Activated naive CD8-positive, alpha-beta T cell treated with anti-CD3 and anti-CD28 coated beads for 36 hours (primary cell): ENCODE results near the gene HAPLN2. TPM values are rescaled to one million over a fixed set of nuclear protein-coding genes. Genes with fewer than 3 reads are reported as not detected.

ENCODE experiments used
- DNase-seq: peaks from one replicate; pipeline ENCODE4 v3.0.0; 2021
- H3K27ac Mint-ChIP-seq: one replicate; pipeline ENCODE4 v1.8.0; 2022; ENCODE audit warnings: mild to moderate bottlenecking, moderate library complexity, mixed read lengths
- H3K27me3 Mint-ChIP-seq: one replicate; pipeline ENCODE4 v1.8.0; 2022; ENCODE audit warnings: mild to moderate bottlenecking, mixed read lengths
- H3K36me3 Mint-ChIP-seq: one replicate; pipeline ENCODE4 v1.8.0; 2021; ENCODE audit warnings: mild to moderate bottlenecking, mixed read lengths
- H3K4me1 Mint-ChIP-seq: one replicate; pipeline ENCODE4 v1.8.0; 2021; ENCODE audit warnings: mixed read lengths
- H3K4me3 Mint-ChIP-seq: one replicate; pipeline ENCODE4 v1.8.0; 2022; ENCODE audit warnings: mild to moderate bottlenecking, moderate library complexity, mixed read lengths
- H3K9me3 Mint-ChIP-seq: one replicate; pipeline ENCODE4 v1.8.0; 2022; ENCODE audit warnings: mixed read lengths
- total RNA-seq, 2 experiments: library from RNA; stranded (reverse); gene quantifications; one replicate each; pipeline ENCODE4 v1.2.3, GENCODE V29; 2021

Gene HAPLN2
- total RNA-seq, 2 experiments from 2014 or later, result not detected

DNA sequence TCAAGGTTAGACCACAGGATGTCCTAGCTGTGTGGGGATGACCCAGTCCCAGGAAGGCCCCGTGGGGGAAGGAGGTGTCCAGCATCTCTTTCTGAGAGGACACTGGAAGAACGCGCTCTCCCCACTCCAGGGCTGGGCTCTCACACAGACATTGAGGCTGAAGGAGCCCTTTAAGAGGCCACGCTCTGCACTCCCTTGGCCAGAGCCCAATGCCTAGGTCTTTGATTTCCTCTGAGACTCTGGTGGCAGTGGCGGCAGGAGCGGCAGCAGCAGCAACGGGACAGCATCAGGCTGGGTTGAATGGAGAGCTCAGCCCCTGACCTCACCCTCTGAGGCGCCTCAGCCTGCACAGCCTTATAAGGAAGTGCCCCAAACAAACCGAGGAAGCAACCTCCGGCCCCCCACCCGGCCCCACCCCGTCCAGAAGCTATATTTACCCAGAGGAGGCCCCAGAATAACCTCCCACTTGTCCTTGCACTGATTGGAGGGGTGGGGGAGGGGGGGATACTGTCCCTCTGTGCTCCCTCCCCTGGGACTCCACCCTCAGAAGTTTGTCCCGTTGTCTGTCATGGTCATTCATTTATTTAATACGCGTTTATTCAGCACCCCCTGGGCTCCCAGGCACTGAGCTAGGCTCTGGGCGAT, 45.7 kb downstream of the HAPLN2 start:
- H3K27ac Mint-ChIP-seq, result no peak overlapping the region
- peaks cover 21% of the 10 kb centered on the region for H3K4me1 Mint-ChIP-seq
- H3K36me3 Mint-ChIP-seq, result no peaks in the 10 kb centered on the region
- DNase-seq, result no peak
- no peaks in the 10 kb centered on the region for H3K27me3 Mint-ChIP-seq
- no peaks in the 10 kb centered on the region for H3K9me3 Mint-ChIP-seq
- no peak overlapping the region for H3K4me3 Mint-ChIP-seq

DNA sequence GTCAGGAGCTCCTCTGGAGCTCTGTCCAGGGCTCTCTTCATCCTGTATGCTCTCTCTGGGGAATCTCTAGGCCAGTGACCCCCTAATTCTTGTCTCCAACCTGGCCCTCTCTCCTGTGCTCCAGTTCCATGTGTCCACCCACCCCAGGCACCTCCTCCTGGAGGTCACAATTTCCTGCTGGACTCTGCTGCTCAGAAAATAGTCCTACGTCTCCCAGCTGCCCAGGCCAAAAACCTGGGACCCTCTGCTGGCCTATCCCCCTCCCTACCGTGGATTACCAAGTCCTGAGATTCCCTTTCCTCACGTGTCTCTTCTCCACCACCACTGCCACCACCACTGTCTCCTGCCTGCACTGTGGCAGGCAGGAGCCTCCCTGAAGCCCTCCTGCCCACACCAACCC, 46.3 kb downstream of the HAPLN2 start:
- DNase-seq, result no peak
- Mint-ChIP-seq H3K27me3 (no peaks in the 10 kb centered on the region), H3K36me3 (no peaks in the 10 kb centered on the region), H3K27ac (no peak overlapping the region), H3K4me3 (no peak overlapping the region), H3K4me1 (peaks cover 17% of the 10 kb centered on the region), H3K9me3 (no peaks in the 10 kb centered on the region)

DNA sequence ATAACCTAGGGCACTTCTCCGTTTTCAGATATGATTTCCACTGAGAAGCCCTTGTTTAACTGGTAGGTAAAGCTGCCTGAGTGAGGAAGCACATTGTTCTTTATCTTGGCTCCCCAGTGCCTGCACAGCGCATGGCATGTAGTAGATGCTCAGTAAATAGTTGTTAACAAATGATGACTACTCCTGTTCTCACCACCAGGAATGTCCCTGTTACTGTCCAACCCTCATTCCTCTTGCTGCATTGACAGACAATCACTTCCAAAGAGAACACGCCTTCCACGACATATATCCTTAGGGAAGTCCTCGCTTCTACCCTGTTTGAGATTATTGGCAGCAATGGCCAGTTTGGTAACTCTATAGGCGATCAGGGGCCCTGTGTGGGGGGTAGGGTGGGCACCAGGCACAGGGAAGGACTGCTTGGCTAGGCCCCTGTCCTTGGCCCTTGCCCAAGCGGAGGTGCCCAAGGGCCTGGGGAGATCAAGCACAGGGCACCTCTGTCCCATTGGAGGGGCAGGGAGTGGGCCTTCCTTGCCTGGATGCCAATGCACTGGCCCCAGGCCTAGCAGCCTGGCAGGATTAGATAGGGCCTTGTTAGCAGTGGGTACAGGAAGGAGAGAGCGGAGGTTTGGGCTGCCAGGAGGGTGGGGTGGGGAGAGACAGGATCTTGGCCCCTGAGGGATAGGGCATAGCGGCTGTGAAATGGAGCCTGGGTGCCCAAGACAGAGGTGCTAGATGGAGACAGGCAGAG, 47.8 kb downstream of the HAPLN2 start:
- DNase-seq, result no peak
- H3K4me3 Mint-ChIP-seq, result no peak overlapping the region
- no peaks in the 10 kb centered on the region for H3K36me3 Mint-ChIP-seq
- peaks cover 8% of the 10 kb centered on the region for H3K27me3 Mint-ChIP-seq
- H3K4me1 Mint-ChIP-seq, result peaks cover 4% of the 10 kb centered on the region
- no peaks in the 10 kb centered on the region for H3K9me3 Mint-ChIP-seq
- no peak overlapping the region for H3K27ac Mint-ChIP-seq

DNA sequence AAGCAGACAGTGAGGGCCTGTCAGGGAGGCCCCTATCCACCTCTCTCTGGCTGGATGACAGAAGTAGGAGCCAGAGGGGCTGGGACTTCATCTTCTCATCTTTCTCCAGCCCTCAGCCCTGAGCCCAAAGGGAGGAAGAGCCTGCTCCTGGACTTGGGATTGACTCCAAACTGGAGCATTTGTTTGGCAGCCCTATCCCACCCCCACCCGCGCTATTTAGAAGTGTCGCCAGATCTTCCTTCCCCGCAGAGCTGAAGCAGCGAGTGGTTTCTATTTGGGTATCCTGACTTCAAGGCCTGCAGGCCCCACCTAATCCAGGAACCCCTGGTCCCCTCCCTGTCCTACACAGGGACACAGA, 48.4 kb downstream of the HAPLN2 start:
- no peak for DNase-seq
- Mint-ChIP-seq H3K4me3 (no peak overlapping the region), H3K27ac (no peak overlapping the region), H3K4me1 (peaks cover 2% of the 10 kb centered on the region), H3K9me3 (no peaks in the 10 kb centered on the region), H3K36me3 (no peaks in the 10 kb centered on the region), H3K27me3 (peaks cover 11% of the 10 kb centered on the region)

DNA sequence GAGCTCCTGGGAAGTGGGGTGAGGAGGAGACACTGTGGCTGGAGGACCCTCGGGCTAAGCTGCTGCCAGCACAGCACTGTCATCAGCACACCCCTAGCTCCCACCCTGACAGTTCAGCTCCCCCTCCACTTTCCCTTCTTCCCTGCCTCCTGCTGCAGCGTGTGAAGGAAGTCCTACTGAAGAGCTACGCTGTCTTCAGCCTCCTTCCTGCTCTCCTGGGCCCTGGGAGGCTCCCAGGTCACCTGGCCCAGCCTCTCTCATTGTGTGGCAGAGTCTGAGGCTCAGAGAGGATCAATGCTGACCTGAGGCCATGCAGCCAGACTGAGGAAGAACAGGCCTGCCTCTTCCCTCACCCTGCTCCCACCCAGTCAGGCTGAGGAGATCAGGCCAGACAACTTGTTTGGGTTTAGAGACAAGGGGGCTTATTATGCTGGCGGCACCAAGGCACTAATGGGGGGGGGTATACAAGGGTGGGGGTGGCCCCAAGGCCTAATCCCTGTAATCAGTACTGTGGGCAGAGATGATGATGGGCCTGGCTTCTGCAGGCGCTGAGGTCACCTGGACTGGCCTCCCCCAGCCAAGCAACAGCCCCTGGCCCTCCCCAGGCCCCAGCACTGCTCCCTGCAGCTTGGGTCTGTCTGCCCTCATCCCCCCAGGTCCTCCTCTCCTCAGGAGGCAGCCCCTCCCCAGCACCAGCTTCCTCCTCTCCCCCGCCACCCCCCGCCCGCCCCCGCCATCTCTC, 48.9 kb downstream of the HAPLN2 start:
- Mint-ChIP-seq H3K4me1 (peaks cover 2% of the 10 kb centered on the region), H3K27me3 (peaks cover 11% of the 10 kb centered on the region), H3K9me3 (no peaks in the 10 kb centered on the region), H3K4me3 (no peak overlapping the region), H3K27ac (no peak overlapping the region), H3K36me3 (no peaks in the 10 kb centered on the region)
- DNase-seq, result no peak

GRCh38 chr1:156668801-156669637, 49.8 kb downstream of the HAPLN2 start:
- no peak overlapping the region for H3K27ac Mint-ChIP-seq
- H3K4me1 Mint-ChIP-seq, result peaks cover 2% of the 10 kb centered on the region
- no peaks in the 10 kb centered on the region for H3K9me3 Mint-ChIP-seq
- H3K36me3 Mint-ChIP-seq, result no peaks in the 10 kb centered on the region
- H3K4me3 Mint-ChIP-seq, result no peak overlapping the region
- peaks cover 11% of the 10 kb centered on the region for H3K27me3 Mint-ChIP-seq
- no peak for DNase-seq

DNA sequence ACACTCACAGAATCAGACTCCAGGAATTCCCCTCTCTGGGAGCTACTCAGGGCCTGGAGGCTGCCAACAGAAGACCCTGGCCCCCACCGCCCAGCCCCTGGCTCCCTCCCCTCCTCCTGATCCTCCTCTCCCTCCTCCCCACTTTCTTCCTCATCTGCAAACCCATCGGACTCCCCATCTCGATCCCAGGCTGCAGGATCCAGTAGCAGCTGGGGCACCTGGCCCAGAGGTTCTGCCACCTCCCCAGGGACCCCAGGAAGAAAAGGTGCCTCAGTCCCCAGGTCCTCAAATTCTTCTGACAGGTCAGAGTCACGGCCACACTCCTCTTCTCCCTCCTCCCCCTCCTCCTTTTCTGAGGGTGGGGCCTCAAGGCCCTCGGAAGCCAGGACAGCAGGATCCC, 50.6 kb downstream of the HAPLN2 start:
- peaks cover 16% of the 10 kb centered on the region for H3K27me3 Mint-ChIP-seq
- H3K36me3 Mint-ChIP-seq, result no peaks in the 10 kb centered on the region
- H3K4me1 Mint-ChIP-seq, result no peaks in the 10 kb centered on the region
- H3K9me3 Mint-ChIP-seq, result no peaks in the 10 kb centered on the region
- H3K27ac Mint-ChIP-seq, result no peak overlapping the region
- no peak for DNase-seq
- no peak overlapping the region for H3K4me3 Mint-ChIP-seq

DNA sequence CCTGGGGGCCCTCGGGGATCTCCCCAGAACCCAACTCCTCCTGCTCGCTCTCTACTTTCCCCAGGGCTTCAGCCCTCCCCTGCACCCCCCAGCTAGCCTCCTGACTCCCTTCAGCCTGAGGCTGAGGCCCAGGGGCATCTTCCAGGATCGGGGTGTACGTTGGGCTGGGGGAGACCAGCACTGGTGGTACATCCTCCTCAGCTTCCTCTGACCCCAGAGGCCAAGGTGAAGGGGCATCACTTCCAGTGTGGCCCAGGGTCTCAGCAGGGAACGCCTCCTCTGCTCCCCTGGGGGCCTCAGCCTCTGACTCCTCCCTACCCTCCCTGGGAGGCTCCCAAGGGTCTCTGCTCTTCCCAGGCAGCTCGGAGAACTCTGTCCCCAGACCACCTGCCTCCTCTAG, 51.1 kb downstream of the HAPLN2 start:
- Mint-ChIP-seq H3K27ac (no peak overlapping the region), H3K27me3 (peaks cover 21% of the 10 kb centered on the region), H3K9me3 (no peaks in the 10 kb centered on the region), H3K36me3 (no peaks in the 10 kb centered on the region), H3K4me1 (no peaks in the 10 kb centered on the region), H3K4me3 (no peak overlapping the region)
- DNase-seq, result no peak

- Mint-ChIP-seq H3K27me3 (peaks cover 26% of the 10 kb centered on the region), H3K9me3 (no peaks in the 10 kb centered on the region), H3K4me3 (no peak overlapping the region), H3K36me3 (no peaks in the 10 kb centered on the region), H3K4me1 (no peaks in the 10 kb centered on the region), H3K27ac (no peak overlapping the region)
- DNase-seq, result no peak
Measured at GRCh38 chr1:156670791-156671190, 51.6 kb downstream of the HAPLN2 start.

DNA sequence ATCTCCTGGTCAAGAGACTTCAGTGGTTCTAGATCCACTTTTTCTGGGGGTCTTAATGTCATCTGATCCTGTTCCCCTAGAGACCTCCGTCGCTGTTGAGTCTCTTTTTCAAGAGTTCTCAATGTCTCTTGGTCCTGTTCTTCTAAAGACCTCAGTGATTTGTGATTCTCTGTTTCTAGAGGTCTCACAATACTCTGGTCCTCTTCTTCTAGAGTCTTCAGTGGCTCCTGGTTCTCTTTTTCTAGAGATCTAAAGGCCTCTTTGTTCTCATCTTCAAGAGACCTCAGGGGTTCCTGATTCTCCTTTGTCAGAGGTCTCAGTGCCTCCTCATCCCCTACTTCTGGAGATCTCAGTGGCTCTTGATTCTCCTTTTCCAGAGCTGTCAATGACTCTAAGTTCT, 52.6 kb downstream of the HAPLN2 start:
- Mint-ChIP-seq H3K36me3 (no peaks in the 10 kb centered on the region), H3K27ac (no peak overlapping the region), H3K4me3 (no peak overlapping the region), H3K9me3 (no peaks in the 10 kb centered on the region), H3K27me3 (peaks cover 32% of the 10 kb centered on the region), H3K4me1 (no peaks in the 10 kb centered on the region)
- no peak for DNase-seq

DNA sequence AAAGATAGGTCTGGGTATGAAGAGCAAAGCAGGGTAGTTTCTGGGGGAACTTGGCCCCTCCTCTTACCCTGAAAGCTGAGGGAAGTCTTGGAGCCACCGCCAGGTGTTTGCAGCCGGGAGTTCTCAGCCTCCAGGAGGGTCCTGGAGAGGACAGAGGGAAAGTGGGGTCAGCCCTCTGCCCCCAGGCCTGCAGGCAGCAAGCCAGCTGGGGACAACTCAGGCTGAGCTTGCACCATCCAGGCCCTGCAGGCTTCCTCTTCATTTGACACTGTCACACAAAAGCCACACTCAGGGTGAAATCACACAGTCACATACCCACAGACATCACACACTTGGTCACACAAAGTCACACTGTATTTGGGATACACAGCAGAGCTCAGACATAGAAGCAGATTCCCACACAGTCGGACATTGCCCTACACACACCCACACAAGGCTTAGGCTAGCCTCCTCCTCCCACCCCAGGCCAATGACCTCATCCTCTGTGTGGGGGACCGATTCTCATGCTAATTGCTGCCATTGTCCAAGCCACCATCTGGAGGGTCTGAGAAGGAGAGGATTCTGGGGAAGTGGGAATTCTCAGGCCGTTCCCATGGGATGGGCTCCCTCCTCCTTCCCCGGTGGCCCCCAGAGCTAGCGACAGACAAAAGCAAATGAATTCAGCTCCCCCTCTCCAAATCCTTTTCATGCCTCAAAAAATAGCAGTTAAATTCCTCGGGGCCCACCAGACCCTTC, 54.3 kb downstream of the HAPLN2 start:
- Mint-ChIP-seq H3K4me1 (peaks cover 12% of the 10 kb centered on the region), H3K4me3 (no peak overlapping the region), H3K27ac (no peak overlapping the region), H3K27me3 (peaks cover 50% of the 10 kb centered on the region), H3K36me3 (no peaks in the 10 kb centered on the region), H3K9me3 (no peaks in the 10 kb centered on the region)
- DNase-seq, result no peak

Other genes starting within 250 kb of the HAPLN2 start
- 10 to 100 TPM; 25.7 to 27.8 TPM for gene MEF2D, start 118.6 kb upstream of the HAPLN2 start, total RNA-seq
- 10 to 100 TPM; 13.5 to 14.9 TPM for gene IQGAP3, start 46.9 kb upstream of the HAPLN2 start, total RNA-seq
- 10 to 100 TPM; 18.7 to 19.6 TPM for gene TTC24, start 39.7 kb upstream of the HAPLN2 start, total RNA-seq
- gene NAXE, start 27.6 kb upstream of the HAPLN2 start, total RNA-seq, result 10 to 100 TPM; 65.9 to 68.2 TPM
- 100 to 1,000 TPM; 103 TPM for gene GPATCH4, start 17.9 kb upstream of the HAPLN2 start, total RNA-seq
- gene BCAN, start 22.7 kb downstream of the HAPLN2 start, total RNA-seq, result not detected
- gene NES, start 58.0 kb downstream of the HAPLN2 start, total RNA-seq, result under 1 TPM in 1 of 2 experiments, not detected in 1; 0.04 TPM
- gene CRABP2, start 86.2 kb downstream of the HAPLN2 start, total RNA-seq, result 1 to 10 TPM; 1.2 to 1.6 TPM
- gene METTL25B, start 109.1 kb downstream of the HAPLN2 start, total RNA-seq, result 10 to 100 TPM; 24.4 to 24.9 TPM
- 10 to 100 TPM; 74.9 to 77.4 TPM for gene ISG20L2, start 109.4 kb downstream of the HAPLN2 start, total RNA-seq
- gene MRPL24, start 121.7 kb downstream of the HAPLN2 start, total RNA-seq, result 10 to 100 TPM; 85.1 to 94.6 TPM
- 100 to 1,000 TPM; 271 to 274 TPM for gene HDGF, start 132.3 kb downstream of the HAPLN2 start, total RNA-seq
- 10 to 100 TPM; 91.8 to 96.0 TPM for gene PRCC, start 148.1 kb downstream of the HAPLN2 start, total RNA-seq
- 100 to 1,000 TPM; 186 TPM for gene SH2D2A, start 197.4 kb downstream of the HAPLN2 start, total RNA-seq
- under 1 TPM; 0.12 to 0.20 TPM for gene INSRR, start 239.7 kb downstream of the HAPLN2 start, total RNA-seq
- gene NTRK1, start 241.4 kb downstream of the HAPLN2 start, total RNA-seq, result 1 to 10 TPM; 3.4 to 4.0 TPM